ENCODE data around the gene ASL.
"Not testable (repeated sequence)": the region's sequence is repeated elsewhere in the genome, so short reads cannot be mapped to it uniquely, and the experiment has no call there.

ASL gene

DNA sequence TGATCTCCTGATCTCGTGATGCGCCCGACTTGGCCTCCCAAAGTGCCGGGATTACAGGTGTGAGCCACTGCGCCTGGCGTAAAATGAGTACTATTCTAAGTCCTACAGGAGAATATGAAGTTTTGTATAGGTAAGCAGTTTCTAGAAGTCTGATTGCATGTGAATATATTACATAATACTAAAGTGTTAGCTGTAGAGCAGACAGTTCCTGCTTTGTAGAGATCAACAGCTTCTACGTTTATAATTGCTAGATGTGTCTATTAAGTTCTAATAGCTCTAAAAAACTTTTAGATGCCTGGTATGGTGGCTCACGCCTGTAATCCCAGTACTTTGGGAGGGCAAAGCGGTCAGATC, 47.5 kb downstream of the ASL start:
- no peak for DNase-seq

DNA sequence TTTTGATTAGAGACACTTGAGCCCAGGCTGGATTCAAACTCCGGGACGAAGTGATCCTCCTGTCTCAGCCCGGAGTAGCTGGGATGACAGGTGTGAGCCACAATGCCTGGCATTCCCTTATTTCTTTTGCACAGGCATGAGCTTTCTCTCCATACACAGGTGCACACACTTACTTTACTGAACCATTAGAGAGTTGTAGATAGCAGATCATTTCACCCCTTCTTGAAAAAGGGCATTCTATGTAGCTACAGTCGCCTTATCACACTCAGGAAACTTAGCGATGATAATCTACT, 48.9 kb downstream of the ASL start:
- DNase-seq: not testable (repeated sequence)

DNA sequence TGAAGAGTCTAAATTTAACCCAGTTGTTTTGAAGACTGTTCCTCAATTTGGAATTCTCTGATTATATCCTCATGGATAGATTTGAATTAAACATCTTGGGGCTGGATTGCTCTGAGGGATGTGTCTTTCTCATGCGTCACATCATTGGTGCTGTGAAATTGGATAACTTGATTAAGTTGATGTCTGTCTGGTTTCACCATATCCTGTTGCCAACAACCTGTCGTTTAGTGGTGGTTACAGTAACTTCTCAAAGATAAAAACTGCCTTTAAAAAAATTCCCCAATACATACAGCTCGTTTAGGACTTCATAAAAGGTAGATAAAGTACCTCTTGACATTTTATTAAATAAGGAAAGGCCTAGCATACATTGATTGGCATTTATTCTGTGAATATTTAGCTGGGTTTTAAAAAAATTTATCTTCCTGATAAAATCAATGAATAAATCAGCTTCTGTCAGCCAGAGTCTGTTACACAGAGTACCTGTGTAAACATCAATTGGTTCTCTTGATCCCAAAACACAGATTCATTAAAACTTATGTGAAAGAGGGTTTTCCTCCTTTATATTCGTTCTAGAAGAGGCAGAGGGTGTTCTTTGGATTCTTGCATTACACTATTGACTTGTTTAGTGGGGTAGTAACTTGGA, 49.6 kb downstream of the ASL start:
- DNase-seq: no peak

DNA sequence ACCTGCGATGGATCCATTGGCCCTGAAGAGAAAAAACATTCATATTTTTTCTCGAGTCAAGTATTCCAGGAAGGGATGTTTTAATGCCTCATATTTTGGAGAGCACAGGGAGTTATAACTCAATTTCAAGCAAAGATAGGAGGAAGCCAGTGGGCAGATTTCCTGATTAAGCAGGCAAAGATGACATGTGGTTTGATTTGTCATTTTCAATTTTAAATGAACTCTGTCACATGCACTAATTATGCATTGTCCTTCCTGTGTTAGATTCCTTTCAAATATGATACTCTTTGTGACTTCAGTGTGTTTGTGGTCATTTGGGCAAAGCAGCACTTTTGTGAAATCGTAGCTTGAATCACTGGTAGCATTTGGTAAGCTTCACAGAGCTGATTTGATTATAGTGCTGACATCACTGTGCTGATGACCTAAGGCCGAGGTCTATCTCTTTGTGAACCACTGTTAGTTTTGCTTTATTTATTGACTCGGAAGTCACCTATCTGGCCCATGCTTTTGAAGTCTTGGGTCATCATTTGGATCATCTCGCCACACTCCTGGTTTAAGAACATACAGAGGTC, 50.2 kb downstream of the ASL start:
- peak; percentile 27 for DNase-seq

DNA sequence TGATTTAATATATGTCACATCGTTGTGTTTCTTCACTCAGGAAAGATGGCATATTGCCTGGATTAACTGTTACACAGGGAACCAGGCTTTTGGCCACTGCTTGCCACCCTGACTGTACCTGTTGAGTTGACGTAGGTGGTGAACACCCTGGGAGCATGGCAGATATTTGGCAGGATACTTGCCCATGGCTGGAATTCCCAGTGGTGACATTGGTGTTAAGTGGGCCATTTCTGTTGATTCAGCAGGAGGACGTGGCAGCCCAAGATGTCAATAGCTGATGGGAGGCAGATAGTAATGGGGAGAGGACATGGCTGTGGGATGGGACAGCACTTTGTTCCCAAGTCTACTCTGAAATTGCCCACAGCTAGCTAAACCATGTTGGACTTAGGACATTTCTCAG, 51.6 kb downstream of the ASL start:
- DNase-seq: not testable (repeated sequence)

DNA sequence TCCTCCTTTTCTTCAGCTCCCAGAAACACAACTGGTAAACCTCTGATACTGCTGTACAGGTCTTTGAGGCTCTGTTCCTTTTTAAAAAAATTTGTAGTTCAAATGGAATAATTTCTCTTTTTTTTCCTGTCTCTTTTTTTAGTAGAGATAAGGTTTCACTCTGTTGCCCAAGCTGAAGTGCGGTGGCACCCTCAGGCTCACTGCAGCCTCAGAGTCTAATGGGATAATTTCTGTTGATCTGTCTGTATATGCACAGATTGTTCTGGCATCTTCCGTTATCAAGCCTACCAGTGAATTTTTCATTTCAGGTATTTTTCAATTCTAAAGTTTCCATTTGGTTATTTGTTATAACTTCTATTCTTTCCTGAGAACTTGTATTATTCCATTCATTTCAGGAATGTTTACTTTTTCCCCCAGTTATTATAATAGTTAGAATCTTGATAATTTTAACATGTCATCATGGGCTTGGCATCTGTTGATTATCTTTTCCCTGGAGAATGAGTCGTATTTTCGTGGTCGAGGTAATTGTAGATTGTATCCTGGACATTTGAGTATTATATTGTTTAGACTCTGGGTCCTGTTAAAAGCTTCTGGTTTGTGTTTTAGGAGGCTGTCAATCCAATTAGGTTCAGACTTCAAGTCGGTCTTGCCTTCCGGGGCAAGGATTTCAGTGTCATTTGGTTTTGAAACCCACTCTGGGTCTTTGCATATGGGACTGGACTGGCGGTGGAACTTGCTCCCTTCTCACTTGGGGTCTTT, 63.6 kb downstream of the ASL start:
- no peak for DNase-seq

DNA sequence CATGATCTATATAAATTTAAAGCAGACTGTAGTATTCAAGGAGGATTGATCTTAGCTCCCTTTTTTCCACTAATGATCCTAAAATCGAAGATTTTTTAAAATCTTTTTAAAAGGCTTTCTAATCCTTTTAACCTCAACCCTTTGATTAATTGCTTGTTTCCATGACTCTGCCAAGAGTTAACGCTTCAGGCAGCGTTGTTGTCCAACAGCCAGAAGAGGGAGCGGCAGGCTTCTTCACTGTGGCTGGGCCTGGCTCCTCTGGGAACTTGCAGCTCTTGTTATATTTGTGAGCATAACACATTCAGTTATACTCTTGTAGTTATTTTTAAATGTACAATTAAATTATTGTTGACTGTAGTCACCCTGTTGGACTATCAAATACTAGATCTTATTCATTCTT, 65.3 kb downstream of the ASL start:
- no peak for DNase-seq

DNA sequence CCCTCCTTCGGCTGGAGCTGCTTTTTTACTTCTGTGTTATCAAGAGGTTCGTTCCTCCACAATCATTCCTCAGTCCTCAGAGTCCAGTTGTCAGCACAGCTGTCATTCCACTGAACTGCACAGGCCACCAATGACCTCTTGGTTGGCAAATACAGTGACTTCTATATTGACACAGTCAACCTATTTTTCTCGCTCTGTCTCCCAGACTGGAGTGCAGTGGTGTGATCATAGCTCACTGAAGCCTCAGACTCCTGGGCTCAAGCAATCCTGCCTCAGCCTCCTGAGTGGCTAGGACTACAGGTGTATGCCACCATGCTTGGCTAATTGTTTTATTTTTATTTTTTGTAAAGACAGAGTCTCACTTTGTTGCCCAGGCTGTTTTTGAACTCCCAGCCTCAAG, 66.7 kb downstream of the ASL start:
- no peak for DNase-seq

DNA sequence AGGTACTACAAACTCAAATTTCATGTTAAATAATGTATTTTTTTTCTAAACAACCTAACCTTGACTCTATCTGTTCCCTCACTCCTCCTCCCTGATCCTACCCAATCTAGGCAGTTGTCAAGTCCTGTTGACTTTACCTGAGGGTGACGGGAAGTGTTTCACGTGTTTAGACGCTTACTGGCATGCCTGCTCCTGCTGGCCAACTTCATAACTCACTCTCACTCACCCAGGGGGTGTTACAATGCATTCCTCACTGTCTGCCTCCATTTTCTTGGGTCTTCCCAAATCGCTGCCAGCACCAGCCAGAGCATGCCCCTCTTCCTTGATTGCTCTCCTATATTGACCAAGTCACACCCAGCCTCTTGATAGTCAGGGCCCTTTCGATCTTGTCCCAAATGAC, 67.4 kb downstream of the ASL start:
- DNase-seq: no peak

All from activated CD4-positive, alpha-beta T cell treated with anti-CD3 and anti-CD28 coated beads, Interleukin-2, Interleukin-6, amounts not matched to agents 100 ng/mL and 50 ng/mL, durations not matched to agents 16 hours and 8 hours (primary cell).